ENCODE measurements around the gene IFT80.
A peak's percentile ranks its signal among the peaks of the same experiment; 100 is the strongest.

IFT80 gene

GRCh38 chr3:160399125-160400029 lies at the start of gene IFT80, which contains the start of gene SMC4:
IFT80 (minus strand) TSS chr3:160399225; CDS start chr3:160384600, 14,625 bp downstream.
SMC4 (plus strand) TSS chr3:160399650; CDS start chr3:160400827, 1,177 bp downstream.
- Histone ChIP-seq H3K4me3 (ENCODE audit: low read length in 2 of 2) (peak within 1 kb of the TSS; percentile 82 to 100), H3K27ac (ENCODE audit: low read depth in 2 of 2, low read length in 2 of 2) (peak within 1 kb of the TSS; percentile 86 to 92), H3K9ac (ENCODE audit: low read depth in 1 of 2, low read length in 2 of 2) (peak within 1 kb of the TSS; percentile 81 to 93), H3K36me3 (ENCODE audit: control insufficient read depth in 2 of 2, insufficient read depth in 2 of 2, low read length in 2 of 2) (no peaks in the 10 kb centered on the region), H3K27me3 (ENCODE audit: control insufficient read depth in 2 of 2, insufficient read depth in 2 of 2, low read length in 2 of 2) (no peaks in the 10 kb centered on the region), H3K9me3 (ENCODE audit: control insufficient read depth in 2 of 2, low read length in 2 of 2) (no peaks in the 10 kb centered on the region), H3K4me1 (ENCODE audit: control insufficient read depth in 2 of 2, insufficient read depth in 2 of 2, low read length in 2 of 2) (peaks cover 11 to 18% of the 10 kb centered on the region in 2 donors)

GRCh38 chr3:160447544-160447943 lies 48.5 kb upstream of the IFT80 start:
- Histone ChIP-seq H3K9ac (ENCODE audit: low read depth in 1 of 2, low read length in 2 of 2) (no peak overlapping the region), H3K4me1 (ENCODE audit: control insufficient read depth in 2 of 2, insufficient read depth in 2 of 2, low read length in 2 of 2) (peaks cover 0 to 4% of the 10 kb centered on the region in 2 donors), H3K27ac (ENCODE audit: low read depth in 2 of 2, low read length in 2 of 2) (no peak overlapping the region), H3K36me3 (ENCODE audit: control insufficient read depth in 2 of 2, insufficient read depth in 2 of 2, low read length in 2 of 2) (no peaks in the 10 kb centered on the region), H3K27me3 (ENCODE audit: control insufficient read depth in 2 of 2, insufficient read depth in 2 of 2, low read length in 2 of 2) (peaks cover 0 to 2% of the 10 kb centered on the region in 2 donors), H3K9me3 (ENCODE audit: control insufficient read depth in 2 of 2, low read length in 2 of 2) (no peaks in the 10 kb centered on the region), H3K4me3 (ENCODE audit: low read length in 2 of 2) (no peak overlapping the region)

GRCh38 chr3:160446522-160447056 lies 47.6 kb upstream of the IFT80 start:
- H3K36me3 ChIP-seq (ENCODE audit: control insufficient read depth in 2 of 2, insufficient read depth in 2 of 2, low read length in 2 of 2) = no peaks in the 10 kb centered on the region
- H3K4me3 ChIP-seq (ENCODE audit: low read length in 2 of 2) = no peak overlapping the region
- peaks cover 0 to 2% of the 10 kb centered on the region in 2 donors for H3K27me3 ChIP-seq (ENCODE audit: control insufficient read depth in 2 of 2, insufficient read depth in 2 of 2, low read length in 2 of 2)
- no peaks in the 10 kb centered on the region for H3K9me3 ChIP-seq (ENCODE audit: control insufficient read depth in 2 of 2, low read length in 2 of 2)
- no peak overlapping the region for H3K9ac ChIP-seq (ENCODE audit: low read depth in 1 of 2, low read length in 2 of 2)
- peaks cover 0 to 4% of the 10 kb centered on the region in 2 donors for H3K4me1 ChIP-seq (ENCODE audit: control insufficient read depth in 2 of 2, insufficient read depth in 2 of 2, low read length in 2 of 2)
- H3K27ac ChIP-seq (ENCODE audit: low read depth in 2 of 2, low read length in 2 of 2) = no peak overlapping the region

GRCh38 chr3:160445854-160446253 lies 46.8 kb upstream of the IFT80 start:
- H3K27me3 ChIP-seq (ENCODE audit: control insufficient read depth in 2 of 2, insufficient read depth in 2 of 2, low read length in 2 of 2) = peaks cover 0 to 2% of the 10 kb centered on the region in 2 donors
- H3K27ac ChIP-seq (ENCODE audit: low read depth in 2 of 2, low read length in 2 of 2) = no peak overlapping the region
- H3K36me3 ChIP-seq (ENCODE audit: control insufficient read depth in 2 of 2, insufficient read depth in 2 of 2, low read length in 2 of 2) = no peaks in the 10 kb centered on the region
- no peak overlapping the region for H3K9ac ChIP-seq (ENCODE audit: low read depth in 1 of 2, low read length in 2 of 2)
- H3K4me3 ChIP-seq (ENCODE audit: low read length in 2 of 2) = no peak overlapping the region
- H3K9me3 ChIP-seq (ENCODE audit: control insufficient read depth in 2 of 2, low read length in 2 of 2) = no peaks in the 10 kb centered on the region
- H3K4me1 ChIP-seq (ENCODE audit: control insufficient read depth in 2 of 2, insufficient read depth in 2 of 2, low read length in 2 of 2) = peaks cover 0 to 4% of the 10 kb centered on the region in 2 donors

GRCh38 chr3:160444411-160444810 lies 45.4 kb upstream of the IFT80 start:
- Histone ChIP-seq H3K36me3 (ENCODE audit: control insufficient read depth in 2 of 2, insufficient read depth in 2 of 2, low read length in 2 of 2) (no peaks in the 10 kb centered on the region), H3K9ac (ENCODE audit: low read depth in 1 of 2, low read length in 2 of 2) (no peak overlapping the region), H3K9me3 (ENCODE audit: control insufficient read depth in 2 of 2, low read length in 2 of 2) (no peaks in the 10 kb centered on the region), H3K4me3 (ENCODE audit: low read length in 2 of 2) (no peak overlapping the region), H3K27me3 (ENCODE audit: control insufficient read depth in 2 of 2, insufficient read depth in 2 of 2, low read length in 2 of 2) (peaks cover 0 to 2% of the 10 kb centered on the region in 2 donors), H3K4me1 (ENCODE audit: control insufficient read depth in 2 of 2, insufficient read depth in 2 of 2, low read length in 2 of 2) (peaks cover 0 to 4% of the 10 kb centered on the region in 2 donors), H3K27ac (ENCODE audit: low read depth in 2 of 2, low read length in 2 of 2) (no peak overlapping the region)

- Histone ChIP-seq H3K9me3 (ENCODE audit: control insufficient read depth in 2 of 2, low read length in 2 of 2) (no peaks in the 10 kb centered on the region), H3K36me3 (ENCODE audit: control insufficient read depth in 2 of 2, insufficient read depth in 2 of 2, low read length in 2 of 2) (no peaks in the 10 kb centered on the region), H3K27me3 (ENCODE audit: control insufficient read depth in 2 of 2, insufficient read depth in 2 of 2, low read length in 2 of 2) (no peaks in the 10 kb centered on the region), H3K27ac (ENCODE audit: low read depth in 2 of 2, low read length in 2 of 2) (no peak overlapping the region), H3K9ac (ENCODE audit: low read depth in 1 of 2, low read length in 2 of 2) (no peak overlapping the region), H3K4me1 (ENCODE audit: control insufficient read depth in 2 of 2, insufficient read depth in 2 of 2, low read length in 2 of 2) (no peaks in the 10 kb centered on the region), H3K4me3 (ENCODE audit: low read length in 2 of 2) (no peak overlapping the region)
Measured at GRCh38 chr3:160440687-160441086, 41.7 kb upstream of the IFT80 start.

GRCh38 chr3:160437083-160437455 lies 38.0 kb upstream of the IFT80 start:
- Histone ChIP-seq H3K27ac (ENCODE audit: low read depth in 2 of 2, low read length in 2 of 2) (no peak overlapping the region), H3K27me3 (ENCODE audit: control insufficient read depth in 2 of 2, insufficient read depth in 2 of 2, low read length in 2 of 2) (no peaks in the 10 kb centered on the region), H3K9ac (ENCODE audit: low read depth in 1 of 2, low read length in 2 of 2) (no peak overlapping the region), H3K4me1 (ENCODE audit: control insufficient read depth in 2 of 2, insufficient read depth in 2 of 2, low read length in 2 of 2) (no peaks in the 10 kb centered on the region), H3K36me3 (ENCODE audit: control insufficient read depth in 2 of 2, insufficient read depth in 2 of 2, low read length in 2 of 2) (peaks cover 18% of the 10 kb centered on the region in 2 donors), H3K4me3 (ENCODE audit: low read length in 2 of 2) (no peak overlapping the region), H3K9me3 (ENCODE audit: control insufficient read depth in 2 of 2, low read length in 2 of 2) (no peaks in the 10 kb centered on the region)

- H3K36me3 ChIP-seq (ENCODE audit: control insufficient read depth in 2 of 2, insufficient read depth in 2 of 2, low read length in 2 of 2) = peaks cover 28% of the 10 kb centered on the region in 2 donors
- no peaks in the 10 kb centered on the region for H3K27me3 ChIP-seq (ENCODE audit: control insufficient read depth in 2 of 2, insufficient read depth in 2 of 2, low read length in 2 of 2)
- no peaks in the 10 kb centered on the region for H3K9me3 ChIP-seq (ENCODE audit: control insufficient read depth in 2 of 2, low read length in 2 of 2)
- H3K4me3 ChIP-seq (ENCODE audit: low read length in 2 of 2) = no peak overlapping the region
- no peaks in the 10 kb centered on the region for H3K4me1 ChIP-seq (ENCODE audit: control insufficient read depth in 2 of 2, insufficient read depth in 2 of 2, low read length in 2 of 2)
- no peak overlapping the region for H3K9ac ChIP-seq (ENCODE audit: low read depth in 1 of 2, low read length in 2 of 2)
- no peak overlapping the region for H3K27ac ChIP-seq (ENCODE audit: low read depth in 2 of 2, low read length in 2 of 2)
Measured at GRCh38 chr3:160435747-160436146, 36.7 kb upstream of the IFT80 start.

GRCh38 chr3:160435095-160435494 lies 36.1 kb upstream of the IFT80 start:
- H3K36me3 ChIP-seq (ENCODE audit: control insufficient read depth in 2 of 2, insufficient read depth in 2 of 2, low read length in 2 of 2) = peaks cover 32 to 33% of the 10 kb centered on the region in 2 donors
- no peak overlapping the region for H3K27ac ChIP-seq (ENCODE audit: low read depth in 2 of 2, low read length in 2 of 2)
- H3K9me3 ChIP-seq (ENCODE audit: control insufficient read depth in 2 of 2, low read length in 2 of 2) = no peaks in the 10 kb centered on the region
- no peaks in the 10 kb centered on the region for H3K4me1 ChIP-seq (ENCODE audit: control insufficient read depth in 2 of 2, insufficient read depth in 2 of 2, low read length in 2 of 2)
- H3K4me3 ChIP-seq (ENCODE audit: low read length in 2 of 2) = no peak overlapping the region
- no peak overlapping the region for H3K9ac ChIP-seq (ENCODE audit: low read depth in 1 of 2, low read length in 2 of 2)
- no peaks in the 10 kb centered on the region for H3K27me3 ChIP-seq (ENCODE audit: control insufficient read depth in 2 of 2, insufficient read depth in 2 of 2, low read length in 2 of 2)

- no peak overlapping the region for H3K9ac ChIP-seq (ENCODE audit: low read depth in 1 of 2, low read length in 2 of 2)
- peaks cover 35% of the 10 kb centered on the region in 2 donors for H3K36me3 ChIP-seq (ENCODE audit: control insufficient read depth in 2 of 2, insufficient read depth in 2 of 2, low read length in 2 of 2)
- H3K27ac ChIP-seq (ENCODE audit: low read depth in 2 of 2, low read length in 2 of 2) = no peak overlapping the region
- no peaks in the 10 kb centered on the region for H3K4me1 ChIP-seq (ENCODE audit: control insufficient read depth in 2 of 2, insufficient read depth in 2 of 2, low read length in 2 of 2)
- H3K27me3 ChIP-seq (ENCODE audit: control insufficient read depth in 2 of 2, insufficient read depth in 2 of 2, low read length in 2 of 2) = no peaks in the 10 kb centered on the region
- no peak overlapping the region for H3K4me3 ChIP-seq (ENCODE audit: low read length in 2 of 2)
- no peaks in the 10 kb centered on the region for H3K9me3 ChIP-seq (ENCODE audit: control insufficient read depth in 2 of 2, low read length in 2 of 2)
Measured at GRCh38 chr3:160434071-160434470, 35.0 kb upstream of the IFT80 start.

All from mucosa of rectum (tissue), 2 donors.